CD4-positive, alpha-beta T cell treated with Interleukin-17A for 4 hours (primary cell): ENCODE measurements around the gene GOLGA5.
A peak's percentile ranks its signal among the peaks of the same experiment; 100 is the strongest.
"Not testable (repeated sequence)": the region's sequence is repeated elsewhere in the genome, so short reads cannot be mapped to it uniquely, and the experiment has no call there.

ENCODE experiments used
- DNase-seq: peaks from one replicate; pipeline ENCODE4 v3.0.0-alpha.2; 2020; ENCODE audit warnings: mixed read lengths

Gene GOLGA5

GRCh38 chr14:92780444-92781232 is 13.5 kb upstream of the GOLGA5 start:
- no peak for DNase-seq

- DNase-seq: no peak
These were observed 12.8 kb upstream of the GOLGA5 start for GRCh38 chr14:92781350-92781749.

GRCh38 chr14:92783813-92784431 is 10.2 kb upstream of the GOLGA5 start:
- DNase-seq: peak; percentile 39

- DNase-seq: no peak
These were observed 8.3 kb upstream of the GOLGA5 start for GRCh38 chr14:92785667-92786426.

- no peak for DNase-seq
These were observed 7.7 kb upstream of the GOLGA5 start for GRCh38 chr14:92786427-92786756.

GRCh38 chr14:92787554-92787953 is 6.6 kb upstream of the GOLGA5 start:
- no peak for DNase-seq

GRCh38 chr14:92789457-92790089 is 4.5 kb upstream of the GOLGA5 start:
- DNase-seq: no peak

GRCh38 chr14:92792885-92793284 is 1.2 kb upstream of the GOLGA5 start:
- no peak for DNase-seq

GRCh38 chr14:92794547-92794941 is 439 bp downstream of the GOLGA5 start:
- DNase-seq: peak; percentile 5

GRCh38 chr14:92794961-92795360 is 856 bp downstream of the GOLGA5 start:
- no peak for DNase-seq

- no peak for DNase-seq
These were observed 4.0 kb downstream of the GOLGA5 start for GRCh38 chr14:92797935-92798653.

- DNase-seq: no peak
These were observed 4.7 kb downstream of the GOLGA5 start for GRCh38 chr14:92798811-92799210.

GRCh38 chr14:92800012-92800411 is 5.9 kb downstream of the GOLGA5 start:
- no peak for DNase-seq

GRCh38 chr14:92800525-92800924 is 6.4 kb downstream of the GOLGA5 start:
- no peak for DNase-seq

GRCh38 chr14:92801917-92802316 is 7.8 kb downstream of the GOLGA5 start:
- no peak for DNase-seq

- DNase-seq: no peak
These were observed 8.6 kb downstream of the GOLGA5 start for GRCh38 chr14:92802678-92803077.

GRCh38 chr14:92813201-92813600 is 19.1 kb downstream of the GOLGA5 start:
- no peak for DNase-seq

GRCh38 chr14:92819011-92819597 is 25.0 kb downstream of the GOLGA5 start:
- no peak for DNase-seq

GRCh38 chr14:92819680-92820535 is 25.8 kb downstream of the GOLGA5 start:
- DNase-seq: not testable (repeated sequence)

- DNase-seq: not testable (repeated sequence)
These were observed 26.4 kb downstream of the GOLGA5 start for GRCh38 chr14:92820536-92820840.

GRCh38 chr14:92830902-92831301 is 36.8 kb downstream of the GOLGA5 start:
- no peak for DNase-seq
